PC-3 (cell line): ENCODE results near the gene TNPO3. TPM values are rescaled to one million over a fixed set of nuclear protein-coding genes. Genes with fewer than 3 reads are reported as not detected.

Experiments
- ATAC-seq: fragments of 200-7000 bp; cut with Tn5 transposase; 2 replicates; pipeline ENCODE4 v1.9.1; 2020; ENCODE audit warnings: mild to moderate bottlenecking, moderate library complexity
- BruUV-seq: library from RNA; stranded (reverse); fragments of 400-500 nt; replicated peaks from 2 replicates; lab custom pipeline; 2021; lab: Mats Ljungman, UMichigan
- CTCF ChIA-PET: fragments of 300-600 bp; sonication (Branson Sonifier 250); formaldehyde crosslinking; loops from one replicate; lab custom pipeline; 2022; ENCODE audit warnings: antibody characterized with exemption; lab: Charles Lee
- POLR2A ChIA-PET: fragments of 300-600 bp; sonication (Branson Sonifier 250); formaldehyde crosslinking; loops from one replicate; lab custom pipeline; 2022; ENCODE audit warnings: antibody characterized with exemption; ENCODE audit not compliant: unreplicated experiment; lab: Charles Lee
- DNase-seq: peaks from one replicate; pipeline ENCODE4 v3.0.0-alpha.2; 2015
- H2AFZ ChIP-seq: fragments of 300-600 bp; sonication (generic); 2 replicates; pipeline ENCODE4 v1.6.0; 2016; ENCODE audit warnings: antibody characterized with exemption, low read length
- H3F3A ChIP-seq: fragments of 300-600 bp; sonication (generic); one replicate; pipeline ENCODE4 v1.6.0; 2017; ENCODE audit warnings: antibody characterized with exemption, low read length, control low read depth, mild to moderate bottlenecking; ENCODE audit not compliant: unreplicated experiment
- H3K27ac ChIP-seq: fragments of 300-600 bp; sonication (generic); 2 replicates; pipeline ENCODE4 v1.5.1; 2016; ENCODE audit warnings: mild to moderate bottlenecking, low read length
- H3K27me3 ChIP-seq: fragments of 300-600 bp; sonication (generic); 2 replicates; pipeline ENCODE4 v1.6.1; 2016; ENCODE audit warnings: low read length, mixed read lengths
- H3K36me3 ChIP-seq: fragments of 300-600 bp; sonication (generic); 2 replicates; pipeline ENCODE4 v1.6.1; 2016; ENCODE audit warnings: low read depth, mixed run types, low read length, mixed read lengths
- H3K4me1 ChIP-seq: fragments of 300-600 bp; sonication (generic); 2 replicates; pipeline ENCODE4 v1.5.1; 2016; ENCODE audit warnings: low read length; ENCODE audit not compliant: insufficient read depth
- H3K4me2 ChIP-seq: fragments of 300-600 bp; sonication (generic); 2 replicates; pipeline ENCODE4 v1.6.0; 2016; ENCODE audit warnings: low read length
- H3K4me3 ChIP-seq: fragments of 300-600 bp; sonication (generic); 2 replicates; pipeline ENCODE4 v1.5.1; 2016; ENCODE audit warnings: mild to moderate bottlenecking, low read length, mixed read lengths
- H3K79me2 ChIP-seq: fragments of 300-600 bp; sonication (generic); 2 replicates; pipeline ENCODE4 v1.6.1; 2017; ENCODE audit warnings: low read length, mixed read lengths
- H3K9ac ChIP-seq: fragments of 300-600 bp; sonication (generic); 2 replicates; pipeline ENCODE4 v1.6.0; 2016; ENCODE audit warnings: mild to moderate bottlenecking, low read length
- H3K9me2 ChIP-seq: fragments of 300-600 bp; sonication (generic); replicated peaks from 2 replicates; pipeline ENCODE4 v1.6.1; 2016; ENCODE audit warnings: mixed run types, low read length, mixed read lengths
- H3K9me3 ChIP-seq: fragments of 300-600 bp; sonication (generic); 2 replicates; pipeline ENCODE4 v1.6.1; 2016; ENCODE audit warnings: low read length, mixed read lengths
- H4K20me1 ChIP-seq: fragments of 300-600 bp; sonication (generic); 2 replicates; pipeline ENCODE4 v1.6.1; 2016; ENCODE audit warnings: low read length, mixed read lengths
- EZH2 ChIP-seq: fragments of 300-600 bp; sonication (generic); IDR thresholded peaks from one replicate; pipeline ENCODE4 v1.6.1; 2017; ENCODE audit warnings: antibody characterized with exemption, mild to moderate bottlenecking, low read length; ENCODE audit not compliant: unreplicated experiment
- EZH2phosphoT487 ChIP-seq: fragments of 300-600 bp; sonication (generic); IDR thresholded peaks from 2 replicates; pipeline ENCODE4 v1.6.1; 2018; ENCODE audit warnings: mild to moderate bottlenecking, antibody characterized with exemption, low read length, borderline replicate concordance
- intact Hi-C: fragments of 100-400 bp; cut with micrococcal nuclease; formaldehyde crosslinking; loops from 2 replicates; pipeline ENCODE4 v1.9.0; 2023
- total RNA-seq: library from RNA; depleted of rRNA; stranded (reverse); fragments of >200 nt; gene quantifications from 2 replicates; pipeline ENCODE4 v1.2.3, GENCODE V29; 2014
- TF ChIP-seq, protein P1 (sequence below): fragments of 300-600 bp; sonication (generic); conservative IDR thresholded peaks from 2 replicates; pipeline ENCODE4 v1.5.1; 2017; ENCODE audit warnings: antibody characterized with exemption, low read depth, mild to moderate bottlenecking, low read length

Gene TNPO3
- total RNA-seq, 1 experiment from 2014 or later = 55.9 TPM

DNA sequence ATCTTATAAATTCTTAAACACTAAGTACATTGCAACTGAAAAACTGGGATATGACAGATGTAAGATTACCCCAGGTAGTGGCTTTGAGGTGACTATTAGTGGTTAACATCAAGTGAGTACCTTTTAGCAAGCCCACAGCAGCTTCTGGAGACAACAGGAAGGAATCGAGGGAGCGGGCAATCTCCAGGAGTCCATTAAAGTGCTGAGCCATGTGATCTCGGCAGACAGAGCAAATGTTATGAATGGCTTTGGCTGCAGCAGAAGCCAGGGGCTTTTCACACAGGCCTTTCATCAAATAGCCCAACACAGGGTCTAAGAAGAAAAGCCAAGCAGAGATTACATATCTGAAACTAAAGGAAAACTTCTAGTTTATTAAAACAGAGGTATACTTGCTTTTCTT, 68.3 kb downstream of the TNPO3 start:
- Histone ChIP-seq H3K9me2 (no peaks in the 10 kb centered on the region), H3K79me2 (no peaks in the 10 kb centered on the region), H3K27me3 (no peaks in the 10 kb centered on the region), H3K9ac (no peak overlapping the region), H3K36me3 (peaks cover 55% of the 10 kb centered on the region), H2AFZ (no peak overlapping the region), H3K9me3 (no peaks in the 10 kb centered on the region), H3K27ac (no peak overlapping the region), H3K4me3 (no peak overlapping the region), H3K4me2 (no peak overlapping the region), H3K4me1 (no peaks in the 10 kb centered on the region), H4K20me1 (no peaks in the 10 kb centered on the region), H3F3A (no peaks in the 10 kb centered on the region)
- DNase-seq = no peak
- CTCF ChIA-PET = no interaction called here
- no TSS peak for BruUV-seq
- TF ChIP-seq EZH2phosphoT487 (no peak), EZH2 (no peak)
- TF ChIP-seq, protein P1, sequence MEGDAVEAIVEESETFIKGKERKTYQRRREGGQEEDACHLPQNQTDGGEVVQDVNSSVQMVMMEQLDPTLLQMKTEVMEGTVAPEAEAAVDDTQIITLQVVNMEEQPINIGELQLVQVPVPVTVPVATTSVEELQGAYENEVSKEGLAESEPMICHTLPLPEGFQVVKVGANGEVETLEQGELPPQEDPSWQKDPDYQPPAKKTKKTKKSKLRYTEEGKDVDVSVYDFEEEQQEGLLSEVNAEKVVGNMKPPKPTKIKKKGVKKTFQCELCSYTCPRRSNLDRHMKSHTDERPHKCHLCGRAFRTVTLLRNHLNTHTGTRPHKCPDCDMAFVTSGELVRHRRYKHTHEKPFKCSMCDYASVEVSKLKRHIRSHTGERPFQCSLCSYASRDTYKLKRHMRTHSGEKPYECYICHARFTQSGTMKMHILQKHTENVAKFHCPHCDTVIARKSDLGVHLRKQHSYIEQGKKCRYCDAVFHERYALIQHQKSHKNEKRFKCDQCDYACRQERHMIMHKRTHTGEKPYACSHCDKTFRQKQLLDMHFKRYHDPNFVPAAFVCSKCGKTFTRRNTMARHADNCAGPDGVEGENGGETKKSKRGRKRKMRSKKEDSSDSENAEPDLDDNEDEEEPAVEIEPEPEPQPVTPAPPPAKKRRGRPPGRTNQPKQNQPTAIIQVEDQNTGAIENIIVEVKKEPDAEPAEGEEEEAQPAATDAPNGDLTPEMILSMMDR = no peak
- ATAC-seq = no peak
- POLR2A ChIA-PET = interaction anchor here (0.6 kb wide), 1 partner anchor 80 kb away, joined by 3 read pairs; no protein-coding TSS in a partner anchor
- intact Hi-C loops = no loop called here

DNA sequence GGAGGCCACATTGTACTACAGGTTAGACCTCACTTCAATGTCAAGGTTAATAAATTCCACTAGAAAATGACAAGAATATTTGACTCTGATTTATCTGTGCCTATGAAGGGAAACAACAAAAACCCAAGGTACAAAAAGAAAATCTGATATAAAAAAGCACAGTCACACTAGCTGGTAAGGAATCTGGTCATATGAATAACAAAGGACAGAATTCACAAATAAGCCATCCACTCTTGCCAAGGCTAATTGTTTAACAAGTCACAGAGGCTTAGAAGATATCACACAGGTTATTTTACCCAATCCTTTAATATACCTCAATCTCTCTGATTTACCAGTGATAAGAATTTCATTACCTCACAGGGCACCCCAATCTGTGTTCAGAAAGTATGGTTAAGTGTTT, 69.3 kb downstream of the TNPO3 start:
- Histone ChIP-seq H3F3A (no peaks in the 10 kb centered on the region), H2AFZ (no peak overlapping the region), H3K27me3 (no peaks in the 10 kb centered on the region), H3K4me1 (no peaks in the 10 kb centered on the region), H3K36me3 (peaks cover 62% of the 10 kb centered on the region), H3K4me2 (no peak overlapping the region), H3K9me3 (no peaks in the 10 kb centered on the region), H3K27ac (no peak overlapping the region), H4K20me1 (no peaks in the 10 kb centered on the region), H3K79me2 (no peaks in the 10 kb centered on the region), H3K9me2 (no peaks in the 10 kb centered on the region), H3K4me3 (no peak overlapping the region), H3K9ac (no peak overlapping the region)
- DNase-seq (no peak), ATAC-seq (no peak)
- intact Hi-C loops = no loop called here
- POLR2A ChIA-PET = no interaction called here
- TF ChIP-seq, protein P1 = no peak
- no peak for TF ChIP-seq EZH2phosphoT487
- TF ChIP-seq EZH2 = no peak
- no TSS peak for BruUV-seq
- CTCF ChIA-PET = no interaction called here

DNA sequence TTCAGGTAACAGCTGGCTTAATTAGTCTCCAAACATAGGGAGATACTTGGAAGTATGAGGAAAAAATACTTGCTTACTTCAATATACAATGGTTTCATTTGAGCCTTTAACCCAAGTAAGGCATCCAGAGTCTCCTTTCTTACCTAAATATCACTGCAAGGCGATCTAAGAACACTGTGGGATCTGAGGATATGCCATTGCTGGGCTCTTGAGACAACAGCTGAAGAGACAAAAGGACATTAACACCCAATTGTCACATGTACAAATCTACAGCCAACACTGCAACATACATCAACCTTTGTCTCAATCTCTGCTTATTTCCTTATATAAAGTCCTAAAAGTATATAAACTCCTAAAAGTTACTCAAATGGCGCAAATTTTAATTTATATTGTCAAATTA, 72.8 kb downstream of the TNPO3 start:
- no TSS peak for BruUV-seq
- TF ChIP-seq, protein P1 = no peak
- TF ChIP-seq EZH2phosphoT487 = no peak
- no peak for TF ChIP-seq EZH2
- intact Hi-C loops = no loop called here
- H3K79me2 ChIP-seq = no peaks in the 10 kb centered on the region
- no peaks in the 10 kb centered on the region for H3F3A ChIP-seq
- no peaks in the 10 kb centered on the region for H3K9me2 ChIP-seq
- no peak for DNase-seq
- no peaks in the 10 kb centered on the region for H3K4me1 ChIP-seq
- H3K4me3 ChIP-seq = no peak overlapping the region
- H3K9me3 ChIP-seq = no peaks in the 10 kb centered on the region
- no peaks in the 10 kb centered on the region for H4K20me1 ChIP-seq
- no peak overlapping the region for H2AFZ ChIP-seq
- H3K27ac ChIP-seq = no peak overlapping the region
- H3K4me2 ChIP-seq = no peak overlapping the region
- POLR2A ChIA-PET = no interaction called here
- ATAC-seq = no peak
- H3K9ac ChIP-seq = no peak overlapping the region
- peaks cover 57% of the 10 kb centered on the region; the same call in 1 of the 2 replicates for H3K36me3 ChIP-seq
- H3K27me3 ChIP-seq = no peaks in the 10 kb centered on the region
- CTCF ChIA-PET = no interaction called here
